Measurements from ENCODE around the gene HPGDS.

The HPGDS gene

DNA sequence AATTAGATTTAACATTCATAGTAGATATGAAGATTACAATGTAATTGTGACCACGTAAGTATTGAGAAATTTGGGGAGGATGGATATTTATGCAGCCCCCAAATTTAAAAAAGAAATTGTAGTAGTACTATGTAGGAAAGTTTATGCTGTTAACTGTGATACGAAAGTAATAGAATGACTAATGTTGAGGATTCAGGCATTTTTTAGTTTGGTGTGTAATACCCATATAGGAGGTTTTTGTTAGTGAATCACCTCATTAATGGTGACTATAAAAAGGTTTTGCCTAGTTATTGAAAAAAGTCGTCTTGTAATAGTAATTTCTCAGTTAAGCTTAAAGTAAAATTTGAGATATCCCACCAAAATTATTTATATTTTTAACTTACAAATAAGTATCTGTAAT is 67.7 kb downstream of the HPGDS start:
- Mint-ChIP-seq H3K36me3 (peaks cover 13% of the 10 kb centered on the region), H3K27me3 (no peaks in the 10 kb centered on the region)

DNA sequence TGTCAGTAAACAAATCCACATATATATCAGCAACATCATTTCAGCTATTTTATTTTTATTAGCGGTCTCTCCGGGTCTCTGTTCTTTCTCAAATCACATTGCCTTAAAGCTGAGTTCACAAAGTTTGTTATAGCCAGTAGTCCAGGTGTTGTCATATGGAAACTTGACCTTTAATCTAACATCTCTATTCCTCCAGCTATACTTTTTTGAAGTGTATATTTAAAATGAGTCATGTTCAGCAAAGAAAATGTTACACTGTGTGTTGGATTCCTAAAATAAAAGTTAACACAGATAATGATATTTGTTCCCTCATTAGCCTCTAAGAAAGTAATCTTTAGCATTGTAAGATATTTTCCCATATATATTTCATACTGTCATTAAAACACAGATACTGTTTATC is 71.4 kb downstream of the HPGDS start:
- H3K27me3 Mint-ChIP-seq, result no peaks in the 10 kb centered on the region
- no peak overlapping the region for H3K4me3 Mint-ChIP-seq
- H3K27ac Mint-ChIP-seq, result no peak overlapping the region
- no peaks in the 10 kb centered on the region for H3K9me3 Mint-ChIP-seq (ENCODE audit: low read depth)
- no peaks in the 10 kb centered on the region for H3K4me1 Mint-ChIP-seq (ENCODE audit: low read depth)
- H3K36me3 Mint-ChIP-seq, result no peaks in the 10 kb centered on the region

More for the DNA sequence above, 67.7 kb downstream of the HPGDS start:
- H3K4me3 Mint-ChIP-seq, result no peak overlapping the region
- H3K9me3 Mint-ChIP-seq (ENCODE audit: low read depth), result no peaks in the 10 kb centered on the region
- H3K27ac Mint-ChIP-seq, result no peak overlapping the region
- H3K4me1 Mint-ChIP-seq (ENCODE audit: low read depth), result no peaks in the 10 kb centered on the region

- H3K4me3 Mint-ChIP-seq, result no peak overlapping the region
- peaks cover 3% of the 10 kb centered on the region for H3K36me3 Mint-ChIP-seq
- no peak overlapping the region for H3K27ac Mint-ChIP-seq
- no peaks in the 10 kb centered on the region for H3K9me3 Mint-ChIP-seq (ENCODE audit: low read depth)
- H3K4me1 Mint-ChIP-seq (ENCODE audit: low read depth), result no peaks in the 10 kb centered on the region
- H3K27me3 Mint-ChIP-seq, result no peaks in the 10 kb centered on the region
Observed at GRCh38 chr4:94267037-94267436, 75.6 kb downstream of the HPGDS start.

DNA sequence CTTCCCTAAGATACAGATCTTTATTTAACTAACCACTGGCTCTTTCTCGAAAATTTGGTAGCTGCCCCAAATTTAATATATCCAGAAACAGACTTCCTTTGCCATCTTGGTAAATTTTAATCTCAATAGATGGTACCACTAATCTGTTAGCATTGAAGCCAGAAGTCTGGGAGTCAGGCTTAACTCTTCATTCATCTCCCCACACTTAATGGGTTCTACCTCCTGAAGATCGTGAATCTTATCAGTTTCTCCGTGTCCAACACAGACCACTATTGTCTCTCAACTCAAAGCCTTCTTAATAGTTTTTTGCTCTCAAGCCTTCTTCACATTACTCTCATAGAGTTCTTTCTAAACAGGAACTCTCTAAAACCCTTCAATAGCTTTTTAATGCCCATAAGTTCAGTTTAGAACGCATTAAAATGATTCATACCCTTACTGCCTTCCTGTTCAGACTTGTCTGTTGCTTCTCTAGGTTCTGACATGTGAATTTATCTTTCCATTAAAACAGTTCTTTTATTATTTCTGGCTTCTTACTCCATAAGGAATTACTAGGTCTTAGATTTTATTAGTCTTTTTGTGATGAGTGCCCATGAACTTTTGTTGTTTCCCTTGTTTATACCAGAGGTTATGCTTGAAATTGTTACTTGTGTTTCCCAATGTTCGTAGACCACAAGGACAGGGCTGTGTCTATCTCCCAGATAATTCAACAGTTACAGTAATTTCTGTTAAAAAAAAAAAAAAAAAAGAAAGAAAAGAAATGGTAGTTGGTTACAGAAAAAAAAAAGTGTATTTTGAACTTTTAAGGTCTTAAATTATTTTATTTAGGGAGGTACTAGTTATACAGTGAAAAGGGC is 80.2 kb downstream of the HPGDS start:
- H3K27ac Mint-ChIP-seq, result no peak overlapping the region
- H3K4me1 Mint-ChIP-seq (ENCODE audit: low read depth), result no peaks in the 10 kb centered on the region
- peaks cover 9% of the 10 kb centered on the region for H3K36me3 Mint-ChIP-seq
- no peak overlapping the region for H3K4me3 Mint-ChIP-seq
- no peaks in the 10 kb centered on the region for H3K27me3 Mint-ChIP-seq
- H3K9me3 Mint-ChIP-seq (ENCODE audit: low read depth), result no peaks in the 10 kb centered on the region

DNA sequence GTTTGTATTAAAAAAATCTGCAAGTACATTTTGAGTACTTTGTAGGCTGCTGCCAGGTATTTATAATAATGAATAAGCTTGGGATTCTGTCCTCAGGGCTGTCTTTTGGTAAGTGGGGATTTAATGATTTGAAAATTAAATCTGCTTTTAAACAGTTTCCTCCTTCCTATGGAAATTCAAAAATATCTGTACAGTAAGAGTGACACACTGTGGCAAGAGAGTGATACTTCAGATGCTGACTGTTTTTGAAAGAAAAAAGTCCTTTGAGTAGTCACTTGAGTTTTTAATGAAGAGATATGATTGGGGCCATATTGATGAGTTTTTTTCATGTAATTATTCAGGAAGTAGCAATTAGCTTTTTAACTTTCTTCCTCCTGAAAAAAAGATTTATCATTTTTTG is 85.8 kb downstream of the HPGDS start:
- no peak overlapping the region for H3K27ac Mint-ChIP-seq
- no peak overlapping the region for H3K4me3 Mint-ChIP-seq
- no peaks in the 10 kb centered on the region for H3K4me1 Mint-ChIP-seq (ENCODE audit: low read depth)
- no peaks in the 10 kb centered on the region for H3K27me3 Mint-ChIP-seq
- H3K9me3 Mint-ChIP-seq (ENCODE audit: low read depth), result no peaks in the 10 kb centered on the region
- peaks cover 13% of the 10 kb centered on the region for H3K36me3 Mint-ChIP-seq

GRCh38 chr4:94256144-94256783 is 86.4 kb downstream of the HPGDS start:
- H3K27me3 Mint-ChIP-seq, result no peaks in the 10 kb centered on the region
- no peaks in the 10 kb centered on the region for H3K4me1 Mint-ChIP-seq (ENCODE audit: low read depth)
- peaks cover 13% of the 10 kb centered on the region for H3K36me3 Mint-ChIP-seq
- H3K4me3 Mint-ChIP-seq, result no peak overlapping the region
- no peaks in the 10 kb centered on the region for H3K9me3 Mint-ChIP-seq (ENCODE audit: low read depth)
- no peak overlapping the region for H3K27ac Mint-ChIP-seq

DNA sequence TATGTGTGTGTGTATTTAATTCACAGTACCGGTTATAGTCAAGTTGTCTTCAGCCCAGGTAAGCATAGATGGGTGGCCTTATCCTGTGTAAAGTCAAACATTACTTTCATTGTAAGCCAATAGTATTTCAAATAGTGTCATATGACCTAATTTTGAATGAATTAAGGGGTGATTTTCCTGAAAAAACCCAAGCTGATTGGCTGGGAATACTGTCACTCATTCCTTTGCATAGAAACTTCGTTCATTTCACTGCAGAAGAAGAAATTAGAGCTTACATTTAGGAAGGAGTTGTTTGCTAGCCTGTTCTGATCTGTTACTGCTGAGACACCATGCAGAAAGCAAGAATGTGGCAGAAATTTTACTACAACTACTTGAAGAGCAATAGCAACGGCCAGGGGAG is 89.6 kb downstream of the HPGDS start:
- no peaks in the 10 kb centered on the region for H3K9me3 Mint-ChIP-seq (ENCODE audit: low read depth)
- H3K36me3 Mint-ChIP-seq, result peaks cover 15% of the 10 kb centered on the region
- H3K4me3 Mint-ChIP-seq, result no peak overlapping the region
- H3K4me1 Mint-ChIP-seq (ENCODE audit: low read depth), result peaks cover 4% of the 10 kb centered on the region
- H3K27me3 Mint-ChIP-seq, result no peaks in the 10 kb centered on the region
- no peak overlapping the region for H3K27ac Mint-ChIP-seq

DNA sequence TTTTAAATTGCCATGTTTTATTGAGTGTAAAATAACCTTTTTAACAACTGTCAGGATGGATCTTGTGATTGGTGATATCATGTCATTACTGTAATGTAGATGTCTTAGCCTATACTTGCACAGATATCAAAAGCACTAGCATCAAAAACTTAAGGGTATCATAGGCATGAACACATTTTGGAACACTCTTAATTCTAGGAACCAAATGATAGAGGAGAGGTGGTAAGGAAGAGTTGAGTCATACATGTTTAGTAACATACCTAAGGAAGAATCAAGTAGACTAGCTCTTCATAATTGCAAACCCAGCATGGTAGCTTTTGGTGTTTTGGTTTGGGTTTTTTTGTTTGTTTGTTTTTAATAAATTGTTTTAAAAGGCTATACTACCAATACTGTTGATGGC is 91.5 kb downstream of the HPGDS start:
- H3K36me3 Mint-ChIP-seq, result peaks cover 15% of the 10 kb centered on the region
- H3K4me1 Mint-ChIP-seq (ENCODE audit: low read depth), result peaks cover 4% of the 10 kb centered on the region

More for the DNA sequence above, 91.5 kb downstream of the HPGDS start:
- Mint-ChIP-seq H3K27me3 (no peaks in the 10 kb centered on the region), H3K4me3 (no peak overlapping the region), H3K9me3 (ENCODE audit: low read depth) (no peaks in the 10 kb centered on the region), H3K27ac (no peak overlapping the region)
